ENCODE measurements around the gene VSTM4. TPM values are rescaled to one million over a fixed set of nuclear protein-coding genes. Genes with fewer than 3 reads are reported as not detected.

VSTM4 gene
- total and polyA plus RNA-seq, 2 donors (not counting 1 experiment from before 2014, with no cell fraction given), result not detected

GRCh38 chr10:48973065-48973464 lies 142.3 kb downstream of the VSTM4 start:
- TF ChIP-seq CTCF (IDR thresholded peaks at IDR 0.05) (no peak), EZH2 (IDR thresholded peaks at IDR 0.05; ENCODE audit: borderline replicate concordance, insufficient read depth, low read depth, low read length, poor library complexity, severe bottlenecking) (no peak)
- intact Hi-C loops (cut with micrococcal nuclease), result no loop called here
- Histone ChIP-seq H2AFZ (ENCODE audit: insufficient read depth, low read depth, low read length, poor library complexity, severe bottlenecking) (no peak overlapping the region), H3K27ac (ENCODE audit: low read length in 2 of 2) (no peak overlapping the region), H3K4me3 (ENCODE audit: control extremely low read depth in 1 of 5, extremely low read depth in 1 of 5, insufficient read depth in 1 of 5, low read depth in 2 of 5, low read length in 4 of 5) (no peak overlapping the region), H3K9me3 (ENCODE audit: control extremely low read depth in 1 of 3, control insufficient read depth in 2 of 3, insufficient read depth in 1 of 3, low read length in 2 of 3) (no peaks in the 10 kb centered on the region), H3K9ac (ENCODE audit: low read length) (no peak overlapping the region), H3K27me3 (replicated peaks in 1 of 4; ENCODE audit: control extremely low read depth in 1 of 4, control insufficient read depth in 3 of 4, insufficient read depth in 4 of 4, low read length in 3 of 4) (no peaks in the 10 kb centered on the region), H3K4me2 (replicated peaks; ENCODE audit: low read depth, low read length, poor library complexity, severe bottlenecking) (no peak overlapping the region), H3K79me2 (ENCODE audit: control insufficient read depth, insufficient read depth, low read length) (no peaks in the 10 kb centered on the region), H3K36me3 (replicated peaks in 1 of 2; ENCODE audit: control extremely low read depth in 1 of 2, control insufficient read depth in 1 of 2, extremely low read depth in 1 of 2, insufficient read depth in 2 of 2, low read length in 1 of 2) (peaks cover 3 to 98% of the 10 kb centered on the region in 2 experiments), H4K20me1 (ENCODE audit: control insufficient read depth, insufficient read depth, low read length, poor library complexity, severe bottlenecking) (peaks cover 7% of the 10 kb centered on the region), H3K4me1 (ENCODE audit: control insufficient read depth in 2 of 2, insufficient read depth in 2 of 2, low read length in 2 of 2) (no peaks in the 10 kb centered on the region)
- H3K27ac Mint-ChIP-seq, result no peak overlapping the region
- H3K4me1 Mint-ChIP-seq, result no peaks in the 10 kb centered on the region
- no peaks in the 10 kb centered on the region for H3K27me3 Mint-ChIP-seq
- H3K4me3 Mint-ChIP-seq, result no peak overlapping the region
- ATAC-seq (ENCODE audit: low read depth) (no peak), DNase-seq (no peak)
- ChIA-PET POLR2A (no interaction called here), CTCF (no interaction called here)
- no peaks in the 10 kb centered on the region for H3K9me3 Mint-ChIP-seq (ENCODE audit: insufficient read depth)
- WGBS (ENCODE audit: insufficient coverage), result 100% methylated on average over 5 of the region's 5 CpGs

GRCh38 chr10:48970654-48971053 lies 144.7 kb downstream of the VSTM4 start:
- no peak for TF ChIP-seq EZH2 (IDR thresholded peaks at IDR 0.05; ENCODE audit: borderline replicate concordance, insufficient read depth, low read depth, low read length, poor library complexity, severe bottlenecking)
- TF ChIP-seq CTCF (IDR thresholded peaks at IDR 0.05), result no peak
- Mint-ChIP-seq H3K4me1 (no peaks in the 10 kb centered on the region), H3K9me3 (ENCODE audit: insufficient read depth) (no peaks in the 10 kb centered on the region), H3K27me3 (no peaks in the 10 kb centered on the region), H3K4me3 (no peak overlapping the region), H3K27ac (no peak overlapping the region)
- no peaks in the 10 kb centered on the region for H3K4me1 ChIP-seq (ENCODE audit: control insufficient read depth in 2 of 2, insufficient read depth in 2 of 2, low read length in 2 of 2)
- DNase-seq (no peak), ATAC-seq (ENCODE audit: low read depth) (no peak)
- H3K27me3 ChIP-seq (replicated peaks in 1 of 4; ENCODE audit: control extremely low read depth in 1 of 4, control insufficient read depth in 3 of 4, insufficient read depth in 4 of 4, low read length in 3 of 4), result no peaks in the 10 kb centered on the region
- intact Hi-C loops (cut with micrococcal nuclease), result no loop called here
- peaks cover 24% of the 10 kb centered on the region for H4K20me1 ChIP-seq (ENCODE audit: control insufficient read depth, insufficient read depth, low read length, poor library complexity, severe bottlenecking)
- no peaks in the 10 kb centered on the region for H3K79me2 ChIP-seq (ENCODE audit: control insufficient read depth, insufficient read depth, low read length)
- peaks cover 7 to 96% of the 10 kb centered on the region in 2 experiments for H3K36me3 ChIP-seq (replicated peaks in 1 of 2; ENCODE audit: control extremely low read depth in 1 of 2, control insufficient read depth in 1 of 2, extremely low read depth in 1 of 2, insufficient read depth in 2 of 2, low read length in 1 of 2)
- no peak overlapping the region for H3K4me2 ChIP-seq (replicated peaks; ENCODE audit: low read depth, low read length, poor library complexity, severe bottlenecking)
- H3K4me3 ChIP-seq (ENCODE audit: control extremely low read depth in 1 of 5, extremely low read depth in 1 of 5, insufficient read depth in 1 of 5, low read depth in 2 of 5, low read length in 4 of 5), result no peak overlapping the region
- 100% methylated on average over 1 of the region's 4 CpGs for WGBS (ENCODE audit: insufficient coverage)
- ChIA-PET CTCF (no interaction called here), POLR2A (no interaction called here)
- H3K27ac ChIP-seq (ENCODE audit: low read length in 2 of 2), result no peak overlapping the region
- no peak overlapping the region for H3K9ac ChIP-seq (ENCODE audit: low read length)
- H3K9me3 ChIP-seq (ENCODE audit: control extremely low read depth in 1 of 3, control insufficient read depth in 2 of 3, insufficient read depth in 1 of 3, low read length in 2 of 3), result no peaks in the 10 kb centered on the region
- H2AFZ ChIP-seq (ENCODE audit: insufficient read depth, low read depth, low read length, poor library complexity, severe bottlenecking), result no peak overlapping the region

Measured in B cell (primary cell).